ENCODE data around the gene AUTS2. TPM values are rescaled to one million over a fixed set of nuclear protein-coding genes. Genes with fewer than 3 reads are reported as not detected.

Gene AUTS2
- total and polyA plus RNA-seq, 2 of the 8 experiments (the other 6 are each of a cell fraction or from before 2014, with no cell fraction given), result 25.9 to 101 TPM

DNA sequence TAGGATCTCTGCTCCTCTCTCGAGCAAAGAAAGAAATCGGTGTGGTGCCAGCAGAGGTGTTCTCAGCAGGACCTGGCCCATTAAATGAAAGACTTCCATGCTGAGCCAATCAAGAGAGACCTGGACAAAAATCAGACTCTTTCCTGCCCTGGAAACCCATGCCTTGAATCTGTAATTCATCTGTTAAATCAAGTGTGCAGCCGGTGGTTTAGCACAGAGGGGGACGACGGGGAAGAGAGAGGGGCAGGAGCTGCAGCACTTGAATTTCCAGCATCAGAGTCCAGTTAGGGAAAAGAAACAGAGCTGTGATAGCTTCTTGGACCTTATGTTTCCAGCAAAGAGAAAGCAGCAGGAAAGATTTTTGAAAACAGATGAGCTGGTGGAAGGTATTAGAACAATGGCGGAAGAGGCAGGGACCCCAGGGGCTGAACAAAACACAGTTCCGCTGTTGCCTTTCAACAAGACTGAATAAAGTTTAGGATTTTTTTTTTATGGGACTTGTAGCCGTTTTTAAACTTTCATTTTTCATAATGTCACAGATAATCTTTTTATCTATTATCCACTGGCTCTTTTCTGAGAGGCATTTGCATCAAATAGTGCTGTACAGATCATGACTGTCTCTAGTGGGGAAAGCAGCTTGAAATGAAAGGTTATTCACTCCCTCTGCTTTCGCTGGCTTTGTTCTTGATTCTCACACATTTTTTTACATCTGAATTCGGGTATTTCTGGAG, 990.1 kb downstream of the AUTS2 start:
- Histone ChIP-seq H2AK5ac (ENCODE audit: low read depth, low read length) (no peak overlapping the region), H2AFZ (ENCODE audit: low read length) (no peak overlapping the region), H3K4me1 (replicated peaks in 1 of 4; ENCODE audit: control insufficient read depth in 3 of 4, insufficient read depth in 4 of 4, low read length in 3 of 4) (peaks cover 8 to 24% (median 15%) of the 10 kb centered on the region in 4 experiments), H4K91ac (replicated peaks; ENCODE audit: insufficient read length, low read length) (no peak overlapping the region), H3K9ac (replicated peaks in 1 of 4; ENCODE audit: extremely low read depth in 1 of 4, low read depth in 3 of 4, low read length in 3 of 4) (no peak overlapping the region), H3K27me3 (replicated peaks in 1 of 4; ENCODE audit: control insufficient read depth in 3 of 4, extremely low read depth in 1 of 4, insufficient read depth in 3 of 4, low read length in 3 of 4) (no peaks in the 10 kb centered on the region; a peak in 1 of 7 replicates), H2BK12ac (ENCODE audit: low read depth, low read length) (no peak overlapping the region), H2BK20ac (ENCODE audit: low read length) (no peak overlapping the region), H3K79me2 (ENCODE audit: control insufficient read depth in 1 of 2, insufficient read depth in 2 of 2, low read length in 2 of 2) (no peaks in the 10 kb centered on the region), H3K23me2 (ENCODE audit: low read depth, low read length) (no peaks in the 10 kb centered on the region), H3K27ac (ENCODE audit: low read depth, low read length) (no peak overlapping the region), H4K8ac (ENCODE audit: extremely low read depth, insufficient read depth, low read length) (no peak overlapping the region), H3K56ac (replicated peaks; ENCODE audit: insufficient read length, low read depth, low read length) (no peak overlapping the region), H3K23ac (ENCODE audit: insufficient read length) (no peak overlapping the region), H3K18ac (ENCODE audit: extremely low read depth, low read length) (no peak overlapping the region), H3K79me1 (ENCODE audit: low read depth, low read length) (no peaks in the 10 kb centered on the region), H4K5ac (ENCODE audit: insufficient read length, low read depth, low read length) (no peak overlapping the region), H3K14ac (ENCODE audit: insufficient read length) (no peak overlapping the region), H2BK15ac (ENCODE audit: low read length) (no peak overlapping the region), H3K9me3 (ENCODE audit: insufficient read depth in 2 of 2, low read depth in 1 of 2, low read length in 1 of 2) (no peaks in the 10 kb centered on the region), H4K20me1 (replicated peaks in 1 of 2; ENCODE audit: control insufficient read depth in 1 of 2, insufficient read depth in 2 of 2, low read length in 2 of 2) (no peaks in the 10 kb centered on the region), H3K36me3 (ENCODE audit: control insufficient read depth in 2 of 4, insufficient read depth in 4 of 4, low read length in 3 of 4) (no peaks in the 10 kb centered on the region), H3K4ac (replicated peaks; ENCODE audit: insufficient read length, low read depth, low read length) (no peak overlapping the region), H3K4me3 (ENCODE audit: extremely low read depth in 1 of 4, insufficient read depth in 2 of 4, low read depth in 3 of 4, low read length in 4 of 4) (no peak overlapping the region), H2BK5ac (ENCODE audit: low read depth, low read length) (no peak overlapping the region), H2BK120ac (replicated peaks; ENCODE audit: low read depth, low read length) (no peak overlapping the region), H3K4me2 (ENCODE audit: insufficient read depth in 1 of 2, low read depth in 2 of 2, low read length in 2 of 2) (no peak overlapping the region; a peak in 1 of 4 replicates)
- CTCF ChIA-PET (ENCODE audit: partially characterized antibody), result interaction anchor here (0.7 to 1.7 kb wide), 10 partner anchors 8 to 936 kb away, joined by 3 to 6 read pairs (median 3); no protein-coding TSS in a partner anchor
- DNase-seq (ENCODE audit: low read depth in 1 of 2, low spot score in 2 of 2) (no peak), FAIRE-seq (no peak)
- 81% methylated on average over 10 of the region's 10 CpGs; no CpG with 5 or more reads in 1 of the 2 experiments for WGBS, 2 experiments (ENCODE audit: extremely low coverage in 1 of 2, insufficient coverage in 1 of 2, insufficient read length in 1 of 2, insufficient replicate concordance in 2 of 2, low coverage in 1 of 2, low lambda C conversion rate in 2 of 2, missing lambda C conversion rate in 1 of 2)
- TF ChIP-seq CHD1 (IDR thresholded peaks at IDR 0.05; ENCODE audit: low read depth, low read length) (no peak), KDM5A (IDR thresholded peaks at IDR 0.05; ENCODE audit: low read length) (no peak), ASH2L (IDR thresholded peaks at IDR 0.05; ENCODE audit: low read length) (no peak), SRF (IDR thresholded peaks at IDR 0.05; ENCODE audit: low read depth, low read length) (no peak), GABPA (IDR thresholded peaks at IDR 0.05; ENCODE audit: borderline replicate concordance, insufficient read depth, low read length) (no peak), HDAC2 (IDR thresholded peaks at IDR 0.05; ENCODE audit: borderline replicate concordance in 1 of 2, low read depth in 2 of 2, low read length in 2 of 2) (no peak), RBBP5 (IDR thresholded peaks at IDR 0.05; ENCODE audit: borderline replicate concordance, low read depth, low read length) (no peak), NRF1 (IDR thresholded peaks at IDR 0.05; ENCODE audit: low read depth, low read length) (no peak), EP300 (IDR thresholded peaks at IDR 0.05; ENCODE audit: borderline replicate concordance in 1 of 2, low read depth in 2 of 2, low read length in 2 of 2) (no peak), TAF1 (IDR thresholded peaks at IDR 0.05; ENCODE audit: low read depth, low read length) (no peak)
- POLR2A ChIA-PET (ENCODE audit: partially characterized antibody), result interaction anchor here (0.8 to 2.0 kb wide), 3 partner anchors 14 to 112 kb away, joined by 3 to 7 read pairs (median 5); no protein-coding TSS in a partner anchor
